KG1 (cell line): ENCODE data around the gene DUSP1.
"Not testable (repeated sequence)": the region's sequence is repeated elsewhere in the genome, so short reads cannot be mapped to it uniquely, and the experiment has no call there.

Experiments used
- DNase-seq: peaks from one replicate; lab custom pipeline; 2025; lab: John Stamatoyannopoulos, UW

The DUSP1 gene

GRCh38 chr5:172797771-172798191 lies 26.8 kb upstream of the DUSP1 start:
- DNase-seq, result no peak

GRCh38 chr5:172796306-172796705 lies 25.3 kb upstream of the DUSP1 start:
- DNase-seq, result no peak

- no peak for DNase-seq
These were observed 24.5 kb upstream of the DUSP1 start for GRCh38 chr5:172795318-172795977.

GRCh38 chr5:172793577-172794488 lies 22.8 kb upstream of the DUSP1 start:
- DNase-seq, result no peak

GRCh38 chr5:172792701-172793570 lies 21.9 kb upstream of the DUSP1 start:
- no peak for DNase-seq

GRCh38 chr5:172791726-172792445 lies 20.9 kb upstream of the DUSP1 start:
- DNase-seq, result no peak

GRCh38 chr5:172791286-172791685 lies 20.3 kb upstream of the DUSP1 start:
- DNase-seq, result no peak

- DNase-seq, result no peak
These were observed 19.5 kb upstream of the DUSP1 start for GRCh38 chr5:172790496-172790889.

- DNase-seq, result no peak
These were observed 18.9 kb upstream of the DUSP1 start for GRCh38 chr5:172789687-172790495.

GRCh38 chr5:172788771-172789686 lies 18.0 kb upstream of the DUSP1 start:
- DNase-seq, result no peak

- not testable (repeated sequence) for DNase-seq
These were observed 16.5 kb upstream of the DUSP1 start for GRCh38 chr5:172787538-172787937.

GRCh38 chr5:172786736-172787462 lies 15.9 kb upstream of the DUSP1 start:
- no peak for DNase-seq

GRCh38 chr5:172785429-172786088 lies 14.6 kb upstream of the DUSP1 start:
- DNase-seq, result no peak

GRCh38 chr5:172784162-172784561 lies 13.2 kb upstream of the DUSP1 start:
- DNase-seq, result not testable (repeated sequence)

- DNase-seq, result not testable (repeated sequence)
These were observed 12.3 kb upstream of the DUSP1 start for GRCh38 chr5:172783319-172783718.

GRCh38 chr5:172782169-172783039 lies 11.4 kb upstream of the DUSP1 start:
- DNase-seq, result no peak

- DNase-seq, result no peak
These were observed 8.8 kb upstream of the DUSP1 start for GRCh38 chr5:172779691-172780341.
